Stimulated activated CD4-positive, alpha-beta T cell treated with anti-CD3 and anti-CD28 coated beads, Interleukin-15, amount 100 ng/mL, for 24 hours (primary cell): Measurements from ENCODE around the gene TBCD.

ENCODE experiments used
- DNase-seq: peaks from one replicate; pipeline ENCODE4 v3.0.0-alpha.2; 2020

TBCD gene

GRCh38 chr17:82909322-82909904 lies 157.5 kb downstream of the TBCD start:
- DNase-seq, result peak; percentile 14

GRCh38 chr17:82910041-82910481 lies 158.2 kb downstream of the TBCD start:
- no peak for DNase-seq

GRCh38 chr17:82910770-82911169 lies 158.9 kb downstream of the TBCD start:
- no peak for DNase-seq

GRCh38 chr17:82911822-82912221 lies 160.0 kb downstream of the TBCD start:
- DNase-seq, result no peak

GRCh38 chr17:82912484-82913089 lies 160.7 kb downstream of the TBCD start:
- no peak for DNase-seq

GRCh38 chr17:82913304-82914043 lies 161.6 kb downstream of the TBCD start:
- no peak for DNase-seq

GRCh38 chr17:82914375-82914774 lies 162.5 kb downstream of the TBCD start:
- DNase-seq, result no peak

- DNase-seq, result no peak
Observed at GRCh38 chr17:82915010-82915756, 163.3 kb downstream of the TBCD start.

GRCh38 chr17:82915757-82916027 lies 163.8 kb downstream of the TBCD start:
- no peak for DNase-seq

- peak; percentile 41 for DNase-seq
Observed at GRCh38 chr17:82917699-82918345, 166.0 kb downstream of the TBCD start.

- no peak for DNase-seq
Observed at GRCh38 chr17:82918508-82918907, 166.6 kb downstream of the TBCD start.

GRCh38 chr17:82920150-82920549 lies 168.3 kb downstream of the TBCD start:
- no peak for DNase-seq

- no peak for DNase-seq
Observed at GRCh38 chr17:82920715-82921114, 168.8 kb downstream of the TBCD start.

- DNase-seq, result no peak
Observed at GRCh38 chr17:82921426-82921825, 169.6 kb downstream of the TBCD start.

- no peak for DNase-seq
Observed at GRCh38 chr17:82922646-82923045, 170.8 kb downstream of the TBCD start.

- DNase-seq, result no peak
Observed at GRCh38 chr17:82923366-82924113, 171.7 kb downstream of the TBCD start.

- no peak for DNase-seq
Observed at GRCh38 chr17:82924214-82924613, 172.3 kb downstream of the TBCD start.

- DNase-seq, result no peak
Observed at GRCh38 chr17:82924812-82925211, 172.9 kb downstream of the TBCD start.

- DNase-seq, result no peak
Observed at GRCh38 chr17:82925336-82925735, 173.5 kb downstream of the TBCD start.

- DNase-seq, result no peak
Observed at GRCh38 chr17:82926081-82926480, 174.2 kb downstream of the TBCD start.

GRCh38 chr17:82926716-82927115 lies 174.9 kb downstream of the TBCD start:
- no peak for DNase-seq

- DNase-seq, result no peak
Observed at GRCh38 chr17:82927311-82927660, 175.4 kb downstream of the TBCD start.
